Tibial nerve (tissue), 4 donors: ENCODE results near the gene AGPS. TPM values are rescaled to one million over a fixed set of nuclear protein-coding genes. Genes with fewer than 3 reads are reported as not detected.
"Not testable (repeated sequence)": the region's sequence is repeated elsewhere in the genome, so short reads cannot be mapped to it uniquely, and the experiment has no call there.

Experiments
- DNase-seq, 2 donors: peaks; one replicate each; pipeline ENCODE4 v3.0.0-alpha.2; 2019; ENCODE audit warnings: low spot score in 2 of 2
- H3K27ac ChIP-seq, 4 donors: fragments of 200-600 bp; sonication (generic) in 3 of 4; one replicate each; pipeline ENCODE4 v1.5.1; 2017 to 2019; ENCODE audit warnings: mild to moderate bottlenecking in 1 of 4
- H3K27me3 ChIP-seq, 2 donors: fragments of 200-600 bp; sonication (generic) in 1 of 2; one replicate each; pipeline versions ENCODE4 v1.5.1 to v1.6.0; 2017 to 2019
- H3K36me3 ChIP-seq, 3 donors: fragments of 200-600 bp; sonication (generic); one replicate each; pipeline ENCODE4 v1.5.1; 2018 to 2019
- H3K4me1 ChIP-seq, 4 donors: fragments of 200-600 bp; sonication (generic) in 3 of 4; one replicate each; pipeline ENCODE4 v1.5.1; 2017 to 2019
- H3K4me3 ChIP-seq, 4 donors: fragments of 200-600 bp; sonication (generic) in 3 of 4; one replicate each; pipeline ENCODE4 v1.5.1; 2017 to 2019; ENCODE audit warnings: mild to moderate bottlenecking in 1 of 4, moderate library complexity in 1 of 4
- H3K9me3 ChIP-seq, 4 donors: fragments of 200-600 bp; sonication (generic) in 3 of 4; one replicate each; pipeline ENCODE4 v1.5.1; 2017 to 2019
- EP300 ChIP-seq, 2 donors: sonication (generic); formaldehyde crosslinking; IDR thresholded peaks; one replicate each; pipeline ENCODE4 v1.6.1; 2017; ENCODE audit warnings: antibody characterized with exemption in 2 of 2, mild to moderate bottlenecking in 1 of 2
- POLR2A ChIP-seq, 2 donors: fragments of 450-650 bp; IDR thresholded peaks; one replicate each; pipeline ENCODE4 v1.6.1; 2017; ENCODE audit warnings: antibody characterized with exemption in 2 of 2, mild to moderate bottlenecking in 2 of 2, moderate library complexity in 2 of 2
- WGBS, 2 donors: methylation state at CpG; one replicate each; pipeline ENCODE4 v1.1.5; 2018; 5-methylcytosine and 5-hydroxymethylcytosine counted together
- total RNA-seq, 4 donors: library from RNA; depleted of rRNA; stranded (reverse); fragments of >200 nt; gene quantifications; one replicate each; pipeline ENCODE4 v1.1.0, GENCODE V29; 2016
- TF ChIP-seq, protein P1 (sequence below), 5 experiments: fragments of 200-600 bp in 3 of 5; fragments of 450-650 bp in 2 of 5; sonication (generic) in 3 of 5; IDR thresholded peaks; one replicate each; pipeline ENCODE4 v1.5.1; 2016 to 2019; ENCODE audit warnings: antibody characterized with exemption in 5 of 5, mild to moderate bottlenecking in 3 of 5, moderate library complexity in 2 of 5

The AGPS gene
- total RNA-seq, 4 donors from 2014 or later: 33.9 to 47.9 (median 40.1) TPM

GRCh38 chr2:177427316-177427715, 34.7 kb downstream of the AGPS start:
- TF ChIP-seq EP300 (IDR thresholded peaks at IDR 0.05) (no peak), POLR2A (IDR thresholded peaks at IDR 0.05) (no peak)
- TF ChIP-seq, protein P1, sequence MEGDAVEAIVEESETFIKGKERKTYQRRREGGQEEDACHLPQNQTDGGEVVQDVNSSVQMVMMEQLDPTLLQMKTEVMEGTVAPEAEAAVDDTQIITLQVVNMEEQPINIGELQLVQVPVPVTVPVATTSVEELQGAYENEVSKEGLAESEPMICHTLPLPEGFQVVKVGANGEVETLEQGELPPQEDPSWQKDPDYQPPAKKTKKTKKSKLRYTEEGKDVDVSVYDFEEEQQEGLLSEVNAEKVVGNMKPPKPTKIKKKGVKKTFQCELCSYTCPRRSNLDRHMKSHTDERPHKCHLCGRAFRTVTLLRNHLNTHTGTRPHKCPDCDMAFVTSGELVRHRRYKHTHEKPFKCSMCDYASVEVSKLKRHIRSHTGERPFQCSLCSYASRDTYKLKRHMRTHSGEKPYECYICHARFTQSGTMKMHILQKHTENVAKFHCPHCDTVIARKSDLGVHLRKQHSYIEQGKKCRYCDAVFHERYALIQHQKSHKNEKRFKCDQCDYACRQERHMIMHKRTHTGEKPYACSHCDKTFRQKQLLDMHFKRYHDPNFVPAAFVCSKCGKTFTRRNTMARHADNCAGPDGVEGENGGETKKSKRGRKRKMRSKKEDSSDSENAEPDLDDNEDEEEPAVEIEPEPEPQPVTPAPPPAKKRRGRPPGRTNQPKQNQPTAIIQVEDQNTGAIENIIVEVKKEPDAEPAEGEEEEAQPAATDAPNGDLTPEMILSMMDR (IDR thresholded peaks at IDR 0.05): no peak
- Histone ChIP-seq H3K27ac (no peak overlapping the region), H3K4me1 (no peaks in the 10 kb centered on the region), H3K4me3 (no peak overlapping the region), H3K27me3 (no peaks in the 10 kb centered on the region), H3K36me3 (peaks cover 0 to 47% (median 0%) of the 10 kb centered on the region in 3 donors), H3K9me3 (peaks cover 0 to 53% (median 9%) of the 10 kb centered on the region in 4 donors)
- no peak for DNase-seq

DNA sequence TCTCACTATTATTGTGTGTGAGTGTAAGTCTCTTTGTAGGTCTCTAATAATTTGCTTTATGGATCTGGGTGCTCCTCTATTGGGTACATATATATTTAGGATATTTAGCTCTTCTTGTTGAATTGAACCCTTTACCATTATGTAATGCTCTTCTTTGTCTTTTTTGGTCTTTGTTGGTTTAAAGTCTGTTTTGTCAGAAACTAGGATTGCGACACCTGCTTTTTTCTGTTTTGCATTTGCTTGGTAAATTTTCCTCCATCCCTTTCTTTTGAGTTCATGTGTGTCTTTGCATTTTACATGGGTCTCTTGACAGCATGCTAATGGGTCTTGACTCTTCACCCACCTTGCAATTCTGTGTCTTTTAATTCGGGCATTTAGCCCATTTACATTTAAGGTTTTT, 35.4 kb downstream of the AGPS start:
- not testable (repeated sequence) for DNase-seq
- H3K9me3 ChIP-seq: peaks cover 0 to 59% (median 11%) of the 10 kb centered on the region in 4 donors
- 97% methylated on average over 2 of the region's 2 CpGs for WGBS, 2 donors

DNA sequence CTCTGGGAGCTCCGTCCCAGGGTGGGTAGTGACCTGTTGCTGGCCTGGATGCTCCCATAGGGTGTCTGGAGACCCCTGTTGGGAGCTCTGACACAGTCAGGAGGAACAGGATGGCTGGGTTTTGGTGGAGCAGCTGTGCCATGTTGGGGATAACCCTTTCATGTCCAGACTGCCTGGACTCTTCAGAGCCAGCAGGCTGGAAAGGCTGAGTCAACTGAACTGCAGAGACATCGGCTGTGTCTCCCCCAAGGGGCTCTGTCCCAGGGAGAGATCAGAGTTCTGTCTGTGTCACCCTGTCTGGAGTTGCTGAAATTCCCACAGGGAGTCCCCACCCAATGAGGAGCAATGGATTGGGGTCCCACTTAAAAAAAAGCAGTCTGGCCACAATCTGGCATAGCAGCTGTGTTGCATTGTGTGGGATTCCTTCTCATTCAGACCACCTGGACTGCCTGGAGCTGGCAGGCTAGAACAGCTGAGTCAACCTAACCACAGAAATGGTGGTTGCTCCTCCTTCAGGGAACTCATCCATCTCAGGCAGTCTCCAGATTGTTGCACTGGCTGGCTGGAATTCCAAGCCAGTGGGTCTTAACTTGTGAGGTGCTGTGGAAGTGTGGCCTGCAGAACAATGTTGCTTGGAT, 37.2 kb downstream of the AGPS start:
- TF ChIP-seq POLR2A (IDR thresholded peaks at IDR 0.05) (no peak), EP300 (IDR thresholded peaks at IDR 0.05) (no peak)
- TF ChIP-seq, protein P1 (IDR thresholded peaks at IDR 0.05): no peak
- WGBS, 2 donors: 94 to 100% methylated on average over 2 of the region's 2 CpGs

More for the DNA sequence above, 35.4 kb downstream of the AGPS start:
- H3K27me3 ChIP-seq, H3K4me3 ChIP-seq, H3K27ac ChIP-seq, H3K4me1 ChIP-seq: not testable (repeated sequence)
- peaks cover 0 to 53% (median 0%) of the 10 kb centered on the region in 3 donors for H3K36me3 ChIP-seq

GRCh38 chr2:177430411-177430810, 37.8 kb downstream of the AGPS start:
- H3K4me3 ChIP-seq: no peak overlapping the region
- no peaks in the 10 kb centered on the region for H3K27me3 ChIP-seq
- TF ChIP-seq POLR2A (IDR thresholded peaks at IDR 0.05): no peak
- TF ChIP-seq, protein P1 (IDR thresholded peaks at IDR 0.05): no peak
- no peak for TF ChIP-seq EP300 (IDR thresholded peaks at IDR 0.05)
- peaks cover 0 to 67% (median 16%) of the 10 kb centered on the region in 4 donors for H3K9me3 ChIP-seq
- no peak overlapping the region for H3K27ac ChIP-seq
- peaks cover 0 to 67% (median 0%) of the 10 kb centered on the region in 3 donors for H3K36me3 ChIP-seq
- WGBS, 2 donors: 63 to 78% methylated on average over 4 of the region's 4 CpGs
- DNase-seq: no peak
- no peaks in the 10 kb centered on the region for H3K4me1 ChIP-seq

More for the DNA sequence above, 37.2 kb downstream of the AGPS start:
- DNase-seq: no peak
- Histone ChIP-seq H3K9me3 (peaks cover 0 to 70% (median 16%) of the 10 kb centered on the region in 4 donors), H3K4me1 (no peaks in the 10 kb centered on the region), H3K4me3 (no peak overlapping the region), H3K27ac (no peak overlapping the region), H3K36me3 (peaks cover 0 to 63% (median 0%) of the 10 kb centered on the region in 3 donors), H3K27me3 (no peaks in the 10 kb centered on the region)

- DNase-seq, H3K27ac ChIP-seq, H3K27me3 ChIP-seq, H3K4me1 ChIP-seq, H3K4me3 ChIP-seq: not testable (repeated sequence)
- 81 to 88% methylated on average over 12 of the region's 12 CpGs for WGBS, 2 donors
- Histone ChIP-seq H3K36me3 (peaks cover 0 to 73% (median 0%) of the 10 kb centered on the region in 3 donors), H3K9me3 (peaks cover 0 to 61% (median 16%) of the 10 kb centered on the region in 4 donors)
Observed at GRCh38 chr2:177431111-177431725, 38.6 kb downstream of the AGPS start.

GRCh38 chr2:177432703-177433102, 40.1 kb downstream of the AGPS start:
- no peaks in the 10 kb centered on the region for H3K27me3 ChIP-seq
- no peak for DNase-seq
- no peak overlapping the region for H3K27ac ChIP-seq
- peaks cover 0 to 48% (median 12%) of the 10 kb centered on the region in 4 donors for H3K9me3 ChIP-seq
- no peaks in the 10 kb centered on the region for H3K4me1 ChIP-seq
- peaks cover 0 to 78% (median 0%) of the 10 kb centered on the region in 3 donors for H3K36me3 ChIP-seq
- TF ChIP-seq EP300 (IDR thresholded peaks at IDR 0.05) (no peak), POLR2A (IDR thresholded peaks at IDR 0.05) (no peak)
- TF ChIP-seq, protein P1 (IDR thresholded peaks at IDR 0.05): no peak
- no peak overlapping the region for H3K4me3 ChIP-seq
- 54 to 77% methylated on average over 1 of the region's 1 CpG for WGBS, 2 donors
